Upper lobe of left lung (tissue), 4 donors: ENCODE measurements around the gene LCORL.

Experiments used
- POLR2A ChIP-seq, 4 donors: fragments of 450-650 bp; IDR thresholded peaks; one replicate each; pipeline ENCODE4 v1.5.1; 2016 to 2017; ENCODE audit warnings: antibody characterized with exemption in 4 of 4, mild to moderate bottlenecking in 2 of 4
- POLR2AphosphoS5 ChIP-seq, 2 donors: sonication (generic); formaldehyde crosslinking; IDR thresholded peaks; one replicate each; pipeline ENCODE4 v1.5.1; 2017; ENCODE audit warnings: antibody characterized with exemption in 2 of 2
- TF ChIP-seq, protein P1 (sequence below), 6 experiments: fragments of 450-650 bp in 4 of 6; fragments of 200-600 bp in 2 of 6; sonication (generic) in 2 of 6; IDR thresholded peaks; one replicate each; pipeline ENCODE4 v1.5.1; 2016 to 2019; ENCODE audit warnings: antibody characterized with exemption in 6 of 6

DNA sequence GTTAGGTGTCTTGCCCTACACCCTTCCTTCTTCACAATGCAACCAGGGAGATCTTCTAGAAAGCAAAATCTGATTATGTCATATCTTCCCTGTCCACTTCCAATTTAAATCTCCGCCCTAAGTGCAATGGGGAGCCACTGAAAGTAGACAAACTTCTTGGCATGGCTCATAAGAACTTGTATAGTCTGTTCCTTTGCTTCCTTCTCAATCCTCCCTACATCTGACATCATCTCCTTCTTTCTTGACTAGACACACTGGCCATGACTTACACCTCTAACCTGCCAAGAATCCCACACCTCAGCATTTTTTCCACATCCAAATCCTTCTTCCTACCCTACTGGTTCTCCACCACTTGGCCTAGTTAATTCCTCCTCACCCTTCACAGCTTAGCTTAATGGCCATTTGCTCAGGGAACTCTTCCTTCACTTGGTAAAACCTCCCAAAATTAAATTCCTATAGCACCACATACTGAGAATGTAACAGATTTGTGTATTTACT, 155.6 kb downstream of the LCORL start:
- no peak for TF ChIP-seq POLR2A (IDR thresholded peaks at IDR 0.05)
- TF ChIP-seq POLR2AphosphoS5 (IDR thresholded peaks at IDR 0.05), result no peak
- TF ChIP-seq, protein P1, sequence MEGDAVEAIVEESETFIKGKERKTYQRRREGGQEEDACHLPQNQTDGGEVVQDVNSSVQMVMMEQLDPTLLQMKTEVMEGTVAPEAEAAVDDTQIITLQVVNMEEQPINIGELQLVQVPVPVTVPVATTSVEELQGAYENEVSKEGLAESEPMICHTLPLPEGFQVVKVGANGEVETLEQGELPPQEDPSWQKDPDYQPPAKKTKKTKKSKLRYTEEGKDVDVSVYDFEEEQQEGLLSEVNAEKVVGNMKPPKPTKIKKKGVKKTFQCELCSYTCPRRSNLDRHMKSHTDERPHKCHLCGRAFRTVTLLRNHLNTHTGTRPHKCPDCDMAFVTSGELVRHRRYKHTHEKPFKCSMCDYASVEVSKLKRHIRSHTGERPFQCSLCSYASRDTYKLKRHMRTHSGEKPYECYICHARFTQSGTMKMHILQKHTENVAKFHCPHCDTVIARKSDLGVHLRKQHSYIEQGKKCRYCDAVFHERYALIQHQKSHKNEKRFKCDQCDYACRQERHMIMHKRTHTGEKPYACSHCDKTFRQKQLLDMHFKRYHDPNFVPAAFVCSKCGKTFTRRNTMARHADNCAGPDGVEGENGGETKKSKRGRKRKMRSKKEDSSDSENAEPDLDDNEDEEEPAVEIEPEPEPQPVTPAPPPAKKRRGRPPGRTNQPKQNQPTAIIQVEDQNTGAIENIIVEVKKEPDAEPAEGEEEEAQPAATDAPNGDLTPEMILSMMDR (IDR thresholded peaks at IDR 0.05), result no peak
